ENCODE results near the gene FANK1. TPM values are rescaled to one million over a fixed set of nuclear protein-coding genes. Genes with fewer than 3 reads are reported as not detected.
A peak's percentile ranks its signal among the peaks of the same experiment; 100 is the strongest.
"Not testable (repeated sequence)": the region's sequence is repeated elsewhere in the genome, so short reads cannot be mapped to it uniquely, and the experiment has no call there.

Gene FANK1
- total and polyA plus RNA-seq, 11 donors: 0.33 to 1.8 (median 0.44) TPM; not detected in 3

DNA sequence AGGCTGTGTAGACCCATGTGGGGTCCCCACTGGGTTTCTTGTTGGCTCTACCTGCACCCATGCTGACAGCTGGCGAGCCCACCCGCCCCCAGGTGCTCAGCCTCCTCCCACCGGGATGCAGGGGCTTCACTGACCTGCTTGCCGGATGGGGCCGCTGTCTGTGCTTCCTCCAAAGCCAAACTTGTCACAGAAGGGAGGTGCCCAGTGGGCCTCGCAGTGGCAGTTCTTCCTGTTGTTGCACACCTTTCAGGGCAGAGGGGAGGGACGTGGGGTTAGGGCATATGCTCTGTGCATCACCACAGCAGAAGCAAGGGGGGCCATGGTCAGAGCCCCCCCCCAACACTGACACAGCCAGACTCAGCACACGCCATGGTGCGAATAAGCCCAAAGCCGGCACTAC is 146.5 kb downstream of the FANK1 start:
- no peak for TF ChIP-seq POLR2A (IDR thresholded peaks at IDR 0.05)
- TF ChIP-seq, protein P1, sequence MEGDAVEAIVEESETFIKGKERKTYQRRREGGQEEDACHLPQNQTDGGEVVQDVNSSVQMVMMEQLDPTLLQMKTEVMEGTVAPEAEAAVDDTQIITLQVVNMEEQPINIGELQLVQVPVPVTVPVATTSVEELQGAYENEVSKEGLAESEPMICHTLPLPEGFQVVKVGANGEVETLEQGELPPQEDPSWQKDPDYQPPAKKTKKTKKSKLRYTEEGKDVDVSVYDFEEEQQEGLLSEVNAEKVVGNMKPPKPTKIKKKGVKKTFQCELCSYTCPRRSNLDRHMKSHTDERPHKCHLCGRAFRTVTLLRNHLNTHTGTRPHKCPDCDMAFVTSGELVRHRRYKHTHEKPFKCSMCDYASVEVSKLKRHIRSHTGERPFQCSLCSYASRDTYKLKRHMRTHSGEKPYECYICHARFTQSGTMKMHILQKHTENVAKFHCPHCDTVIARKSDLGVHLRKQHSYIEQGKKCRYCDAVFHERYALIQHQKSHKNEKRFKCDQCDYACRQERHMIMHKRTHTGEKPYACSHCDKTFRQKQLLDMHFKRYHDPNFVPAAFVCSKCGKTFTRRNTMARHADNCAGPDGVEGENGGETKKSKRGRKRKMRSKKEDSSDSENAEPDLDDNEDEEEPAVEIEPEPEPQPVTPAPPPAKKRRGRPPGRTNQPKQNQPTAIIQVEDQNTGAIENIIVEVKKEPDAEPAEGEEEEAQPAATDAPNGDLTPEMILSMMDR (IDR thresholded peaks at IDR 0.05): no peak
- no peak for ATAC-seq
- Histone ChIP-seq H3K27ac (peak overlapping the region in 1 of 12 donors; percentile 72), H3K36me3 (no peaks in the 10 kb centered on the region), H3K4me3 (no peak overlapping the region), H3K27me3 (no peaks in the 10 kb centered on the region), H3K9me3 (peaks cover 0 to 5% (median 0%) of the 10 kb centered on the region in 12 donors), H3K4me1 (peaks cover 0 to 29% (median 20%) of the 10 kb centered on the region in 12 donors)
- intact Hi-C loops (cut with DNase I): no loop called here
- WGBS, 4 donors: 80 to 100% (median 82%) methylated on average over 3 to 10 of the region's 10 CpGs
- no peak for DNase-seq

DNA sequence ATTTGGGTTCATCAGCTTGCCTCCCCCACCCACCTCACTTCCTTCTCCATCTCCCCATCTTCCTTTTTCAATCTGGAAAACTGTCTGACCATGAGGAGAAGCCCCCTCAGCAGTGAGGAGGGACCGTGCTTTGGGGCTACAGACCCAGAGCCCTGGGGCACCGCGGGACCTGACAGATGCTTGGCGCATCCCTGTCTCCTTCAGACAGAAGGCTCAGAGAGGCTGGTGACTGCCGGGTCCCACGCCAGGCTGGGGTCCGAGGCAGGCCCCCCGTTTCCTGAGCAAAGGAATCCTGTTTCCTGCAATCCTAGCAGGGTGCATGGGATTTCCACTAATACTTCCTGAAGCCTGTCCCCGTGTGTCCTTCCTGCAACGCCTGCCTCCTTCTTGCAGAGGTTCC is 147.0 kb downstream of the FANK1 start:
- no peak for TF ChIP-seq POLR2A (IDR thresholded peaks at IDR 0.05)
- TF ChIP-seq, protein P1 (IDR thresholded peaks at IDR 0.05): no peak
- intact Hi-C loops (cut with DNase I): no loop called here
- no peak for DNase-seq
- Histone ChIP-seq H3K9me3 (peaks cover 0 to 5% (median 0%) of the 10 kb centered on the region in 12 donors), H3K27ac (no peak overlapping the region), H3K4me1 (peaks cover 0 to 29% (median 20%) of the 10 kb centered on the region in 12 donors), H3K4me3 (no peak overlapping the region), H3K27me3 (no peaks in the 10 kb centered on the region), H3K36me3 (no peaks in the 10 kb centered on the region)
- 53 to 76% (median 69%) methylated on average over 9 to 10 of the region's 10 CpGs for WGBS, 4 donors
- ATAC-seq: no peak

DNA sequence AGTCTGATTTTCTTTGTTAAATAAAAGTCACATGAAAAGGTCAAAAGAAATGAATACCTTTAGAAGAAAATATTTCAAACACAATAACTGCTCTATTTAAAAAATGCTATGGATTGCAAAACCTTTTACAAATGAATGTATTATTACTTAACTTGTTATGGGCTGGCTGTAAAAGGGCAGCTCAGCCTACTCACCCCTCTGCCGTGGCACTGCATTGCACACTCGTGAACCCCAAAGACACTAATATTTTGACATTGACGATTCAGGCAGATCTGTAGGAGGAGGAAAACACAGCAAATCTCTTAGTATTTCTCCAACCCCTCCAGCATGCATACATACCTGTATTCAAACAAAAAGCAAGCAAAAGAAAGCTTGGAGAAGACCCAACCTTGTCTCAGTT is 149.5 kb downstream of the FANK1 start:
- no peak for TF ChIP-seq POLR2A (IDR thresholded peaks at IDR 0.05)
- TF ChIP-seq, protein P1 (IDR thresholded peaks at IDR 0.05): no peak

GRCh38 chr10:126046831-126047230 is 150.5 kb downstream of the FANK1 start:
- Histone ChIP-seq H3K4me3 (no peak overlapping the region), H3K27me3 (no peaks in the 10 kb centered on the region), H3K4me1 (peaks cover 0 to 42% (median 29%) of the 10 kb centered on the region in 12 donors), H3K36me3 (no peaks in the 10 kb centered on the region), H3K9me3 (no peaks in the 10 kb centered on the region), H3K27ac (no peak overlapping the region)
- 35 to 64% (median 50%) methylated on average over 5 of the region's 5 CpGs for WGBS, 4 donors
- TF ChIP-seq, protein P1 (IDR thresholded peaks at IDR 0.05): no peak
- no peak for TF ChIP-seq POLR2A (IDR thresholded peaks at IDR 0.05)
- DNase-seq: no peak
- ATAC-seq: no peak
- intact Hi-C loops (cut with DNase I): no loop called here

More for the DNA sequence above, 149.5 kb downstream of the FANK1 start:
- Histone ChIP-seq H3K27ac (no peak overlapping the region), H3K36me3 (no peaks in the 10 kb centered on the region), H3K4me3 (no peak overlapping the region), H3K4me1 (peaks cover 0 to 48% (median 35%) of the 10 kb centered on the region in 12 donors), H3K9me3 (no peaks in the 10 kb centered on the region), H3K27me3 (no peaks in the 10 kb centered on the region)
- no peak for ATAC-seq
- 89 to 96% (median 92%) methylated on average over 3 of the region's 3 CpGs for WGBS, 4 donors
- DNase-seq: no peak
- intact Hi-C loops (cut with DNase I): no loop called here

DNA sequence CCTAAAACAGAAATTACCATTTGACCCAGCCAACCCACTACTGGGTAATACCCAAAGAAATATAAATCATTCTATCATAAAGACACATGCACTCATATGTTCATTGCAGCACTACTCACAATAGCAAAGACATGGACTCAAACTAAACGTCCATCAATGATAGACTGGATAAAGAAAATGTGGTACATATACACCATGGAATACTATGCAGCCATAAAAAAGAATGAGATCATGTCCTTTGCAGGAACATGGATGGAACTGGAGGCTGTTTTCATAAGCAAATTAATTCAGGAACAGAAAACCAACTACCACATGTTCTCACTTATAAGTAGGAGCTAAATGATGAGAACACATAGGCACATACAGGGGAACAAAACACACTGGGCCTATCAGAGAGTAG is 151.4 kb downstream of the FANK1 start:
- intact Hi-C loops (cut with DNase I); H3K27me3 ChIP-seq; H3K36me3 ChIP-seq; DNase-seq; H3K9me3 ChIP-seq; H3K4me3 ChIP-seq; H3K27ac ChIP-seq; ATAC-seq: not testable (repeated sequence)
- H3K4me1 ChIP-seq: peaks cover 0 to 36% (median 19%) of the 10 kb centered on the region in 12 donors
- whole genome bisulfite sequencing, 4 donors: 86 to 92% (median 91%) methylated on average over 1 of the region's 1 CpG

All from heart left ventricle (tissue), 16 donors.